Trophoblast cell (in vitro differentiated cells and primary cell): ENCODE results near the gene PTGIS.
A peak's percentile ranks its signal among the peaks of the same experiment; 100 is the strongest.

ENCODE experiments used
- DNase-seq, 2 donors: peaks; one replicate each; pipeline ENCODE4 v3.0.0-alpha.2; 2016
- H2AFZ ChIP-seq: 2 replicates; pipeline ENCODE4 v1.6.1; 2013; ENCODE audit warnings: low read length, moderate library complexity, mild to moderate bottlenecking; ENCODE audit not compliant: insufficient read depth, poor library complexity
- H2AK5ac ChIP-seq: 2 replicates; pipeline ENCODE4 v1.6.1; 2013; ENCODE audit warnings: mild to moderate bottlenecking, low read length
- H2BK120ac ChIP-seq: 2 replicates; pipeline ENCODE4 v1.6.1; 2013; ENCODE audit warnings: low read length, mild to moderate bottlenecking, moderate library complexity; ENCODE audit not compliant: insufficient read depth, poor library complexity
- H2BK12ac ChIP-seq: 2 replicates; pipeline ENCODE4 v1.6.1; 2013; ENCODE audit warnings: mild to moderate bottlenecking, low read length, moderate library complexity
- H2BK5ac ChIP-seq: 2 replicates; pipeline ENCODE4 v1.6.1; 2013; ENCODE audit warnings: low read length, low read depth, moderate library complexity, mild to moderate bottlenecking; ENCODE audit not compliant: poor library complexity
- H3K14ac ChIP-seq: 2 replicates; pipeline ENCODE4 v1.6.1; 2013; ENCODE audit warnings: mild to moderate bottlenecking, low read length
- H3K18ac ChIP-seq: 2 replicates; pipeline ENCODE4 v1.6.1; 2013; ENCODE audit warnings: mild to moderate bottlenecking, low read length
- H3K23ac ChIP-seq: 2 replicates; pipeline ENCODE4 v1.6.1; 2013; ENCODE audit warnings: low read length
- H3K27ac ChIP-seq: 2 replicates; pipeline ENCODE4 v1.5.1; 2013; ENCODE audit warnings: low read depth, mild to moderate bottlenecking, inconsistent platforms, low read length, moderate library complexity
- H3K27me3 ChIP-seq: 2 replicates; pipeline ENCODE4 v1.6.1; 2013; ENCODE audit warnings: inconsistent platforms, mild to moderate bottlenecking, low read length, moderate library complexity; ENCODE audit not compliant: insufficient read depth
- H3K36me3 ChIP-seq, 2 experiments: 1 replicate in 1 of 2; 2 replicates in 1 of 2; pipeline ENCODE4 v1.6.1; 2013; ENCODE audit warnings: low read length in 2 of 2, mild to moderate bottlenecking in 2 of 2, moderate library complexity in 1 of 2; ENCODE audit not compliant: insufficient read depth in 2 of 2, control insufficient read depth in 1 of 2
- H3K4ac ChIP-seq: 2 replicates; pipeline ENCODE4 v1.6.1; 2013; ENCODE audit warnings: low read depth, mild to moderate bottlenecking, low read length, moderate library complexity
- H3K4me1 ChIP-seq, 2 experiments: 1 replicate in 1 of 2; 2 replicates in 1 of 2; pipeline ENCODE4 v1.6.1; 2013; ENCODE audit warnings: low read length in 2 of 2, mild to moderate bottlenecking in 2 of 2, moderate library complexity in 1 of 2; ENCODE audit not compliant: insufficient read depth in 2 of 2, control insufficient read depth in 1 of 2
- H3K4me2 ChIP-seq: 2 replicates; pipeline ENCODE4 v1.6.1; 2013; ENCODE audit warnings: inconsistent platforms, mild to moderate bottlenecking, low read length, moderate library complexity
- H3K4me3 ChIP-seq: 2 replicates; pipeline ENCODE4 v1.5.1; 2013; ENCODE audit warnings: mild to moderate bottlenecking, low read depth, low read length, inconsistent platforms
- H3K79me1 ChIP-seq: one replicate; pipeline ENCODE4 v1.6.1; 2013; ENCODE audit warnings: low read length
- H3K79me2 ChIP-seq: 2 replicates; pipeline ENCODE4 v1.6.1; 2013; ENCODE audit warnings: low read length, mild to moderate bottlenecking; ENCODE audit not compliant: control insufficient read depth, insufficient read depth, poor library complexity
- H3K9ac ChIP-seq: 2 replicates; pipeline ENCODE4 v1.6.1; 2013; ENCODE audit warnings: mild to moderate bottlenecking, low read length
- H3K9me3 ChIP-seq: 2 replicates; pipeline ENCODE4 v1.6.1; 2013; ENCODE audit warnings: low read depth, mild to moderate bottlenecking, control low read depth, inconsistent platforms, low read length; ENCODE audit not compliant: insufficient read depth
- H4K12ac ChIP-seq: 2 replicates; pipeline ENCODE4 v1.6.1; 2013; ENCODE audit warnings: low read depth, mild to moderate bottlenecking, low read length, moderate library complexity
- H4K8ac ChIP-seq: 2 replicates; pipeline ENCODE4 v1.6.1; 2013; ENCODE audit warnings: low read depth, mild to moderate bottlenecking, low read length, moderate library complexity
- H4K91ac ChIP-seq: one replicate; pipeline ENCODE4 v1.6.1; 2013; ENCODE audit warnings: low read depth, mild to moderate bottlenecking, low read length, moderate library complexity
- WGBS: extraction: QIAGEN DNeasy Blood & Tissue Kit; methylation state at CpG from one replicate; pipeline ENCODE4 v1.1.7; 2013; ENCODE audit warnings: missing lambda C conversion rate; ENCODE audit not compliant: insufficient read length, insufficient coverage; ENCODE audit errors: extremely low coverage; 5-methylcytosine and 5-hydroxymethylcytosine counted together

Gene PTGIS

GRCh38 chr20:49496043-49496442 is 71.9 kb downstream of the PTGIS start:
- Histone ChIP-seq H3K79me1 (no peaks in the 10 kb centered on the region), H3K36me3 (no peaks in the 10 kb centered on the region), H3K4me3 (no peak overlapping the region), H3K4me1 (no peaks in the 10 kb centered on the region), H3K23ac (no peak overlapping the region), H3K9ac (no peak overlapping the region), H3K4ac (no peak overlapping the region), H4K8ac (no peak overlapping the region), H3K79me2 (no peaks in the 10 kb centered on the region), H4K91ac (no peak overlapping the region), H3K14ac (no peak overlapping the region), H2AFZ (no peak overlapping the region), H2BK120ac (no peak overlapping the region), H4K12ac (no peak overlapping the region), H3K4me2 (no peak overlapping the region), H2BK5ac (no peak overlapping the region), H3K9me3 (no peaks in the 10 kb centered on the region), H2BK12ac (no peak overlapping the region), H3K27ac (no peak overlapping the region), H3K27me3 (no peaks in the 10 kb centered on the region), H3K18ac (no peak overlapping the region), H2AK5ac (no peak overlapping the region)
- DNase-seq = no peak
- 100% methylated on average over 4 of the region's 4 CpGs for WGBS

DNA sequence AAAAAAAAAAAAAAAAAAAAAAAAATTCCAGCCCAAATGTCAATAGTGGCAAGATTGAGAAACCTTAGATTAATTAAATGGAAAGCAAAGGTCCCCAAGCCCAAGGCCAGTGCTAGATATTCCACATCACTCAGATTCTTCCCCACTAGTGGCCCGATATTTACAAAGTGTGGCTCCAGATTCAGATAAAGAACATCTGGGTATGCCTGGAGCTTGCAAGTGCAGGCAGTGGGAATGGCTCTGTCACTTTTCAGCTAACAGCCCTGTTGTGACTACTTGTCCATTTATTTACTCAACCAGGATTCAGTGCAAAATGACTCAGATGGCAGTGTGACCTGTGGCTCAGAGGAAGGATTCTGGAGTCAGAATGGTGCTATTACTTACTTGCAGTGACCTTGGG is 77.2 kb downstream of the PTGIS start:
- no peak overlapping the region for H3K18ac ChIP-seq
- H3K79me2 ChIP-seq = no peaks in the 10 kb centered on the region
- no peak overlapping the region for H2BK120ac ChIP-seq
- no peaks in the 10 kb centered on the region for H3K9me3 ChIP-seq
- H3K23ac ChIP-seq = no peak overlapping the region
- no peak overlapping the region for H2BK12ac ChIP-seq
- H3K27ac ChIP-seq = no peak overlapping the region
- no peak overlapping the region for H3K4me3 ChIP-seq
- no peaks in the 10 kb centered on the region for H3K27me3 ChIP-seq
- H4K8ac ChIP-seq = no peak overlapping the region
- H2AFZ ChIP-seq = no peak overlapping the region
- no peak overlapping the region for H3K4ac ChIP-seq
- no peaks in the 10 kb centered on the region for H3K4me1 ChIP-seq
- no peak overlapping the region for H3K9ac ChIP-seq
- H2AK5ac ChIP-seq = no peak overlapping the region
- no CpG with 5 or more reads among the region's 1 CpG for WGBS
- DNase-seq = peak; percentile 87 to 96
- no peak overlapping the region for H3K4me2 ChIP-seq
- H3K14ac ChIP-seq = no peak overlapping the region
- H3K79me1 ChIP-seq = no peaks in the 10 kb centered on the region
- no peaks in the 10 kb centered on the region for H3K36me3 ChIP-seq
- H4K91ac ChIP-seq = no peak overlapping the region
- H4K12ac ChIP-seq = no peak overlapping the region
- no peak overlapping the region for H2BK5ac ChIP-seq

DNA sequence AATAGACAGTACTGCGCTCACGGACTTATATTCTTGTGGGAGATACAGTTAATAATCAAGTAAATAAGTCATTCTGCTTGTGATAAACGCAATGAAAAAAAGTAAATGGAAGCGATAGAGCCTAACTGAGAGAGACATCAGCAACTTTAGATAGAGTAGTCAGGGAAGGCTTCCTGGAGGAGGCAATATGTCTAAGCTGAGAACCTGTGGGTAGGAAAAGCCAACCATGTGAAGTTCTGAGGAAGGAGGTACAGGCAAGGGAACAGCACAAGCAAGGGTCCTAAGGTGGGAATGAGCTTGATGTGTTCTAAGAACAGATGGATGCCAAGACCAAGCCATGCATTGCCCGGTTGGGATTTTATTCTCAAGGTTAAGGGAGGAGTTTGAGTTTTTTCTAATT is 78.2 kb downstream of the PTGIS start:
- H3K23ac ChIP-seq = no peak overlapping the region
- H3K14ac ChIP-seq = no peak overlapping the region
- no peaks in the 10 kb centered on the region for H3K36me3 ChIP-seq
- H3K79me2 ChIP-seq = no peaks in the 10 kb centered on the region
- no peak overlapping the region for H2BK12ac ChIP-seq
- no peak overlapping the region for H3K4me2 ChIP-seq
- H3K4me3 ChIP-seq = no peak overlapping the region
- H3K9ac ChIP-seq = no peak overlapping the region
- H3K27me3 ChIP-seq = peaks cover 3% of the 10 kb centered on the region
- no peak overlapping the region for H3K18ac ChIP-seq
- no peaks in the 10 kb centered on the region for H3K4me1 ChIP-seq
- WGBS = no CpG with 5 or more reads among the region's 5 CpGs
- H4K12ac ChIP-seq = no peak overlapping the region
- no peaks in the 10 kb centered on the region for H3K79me1 ChIP-seq
- H4K8ac ChIP-seq = no peak overlapping the region
- no peak overlapping the region for H2AFZ ChIP-seq
- H4K91ac ChIP-seq = no peak overlapping the region
- H2BK5ac ChIP-seq = no peak overlapping the region
- no peak overlapping the region for H2AK5ac ChIP-seq
- no peak for DNase-seq
- H3K27ac ChIP-seq = no peak overlapping the region
- no peaks in the 10 kb centered on the region for H3K9me3 ChIP-seq
- no peak overlapping the region for H2BK120ac ChIP-seq
- H3K4ac ChIP-seq = no peak overlapping the region

- no peak overlapping the region for H3K4me3 ChIP-seq
- H3K79me1 ChIP-seq = no peaks in the 10 kb centered on the region
- H2BK12ac ChIP-seq = no peak overlapping the region
Measured at GRCh38 chr20:49486064-49486463, 81.9 kb downstream of the PTGIS start.

More at GRCh38 chr20:49486064-49486463, 81.9 kb downstream of the PTGIS start:
- Histone ChIP-seq H4K91ac (no peak overlapping the region), H4K8ac (no peak overlapping the region), H2AK5ac (no peak overlapping the region), H3K18ac (no peak overlapping the region), H3K4me2 (no peak overlapping the region), H2AFZ (no peak overlapping the region), H3K36me3 (no peaks in the 10 kb centered on the region), H4K12ac (no peak overlapping the region), H2BK120ac (no peak overlapping the region), H3K79me2 (no peaks in the 10 kb centered on the region), H3K23ac (no peak overlapping the region), H3K27ac (no peak overlapping the region), H3K4me1 (peaks cover 2 to 6% of the 10 kb centered on the region in 2 experiments), H3K27me3 (peaks cover 14% of the 10 kb centered on the region), H3K4ac (no peak overlapping the region), H3K9me3 (peaks cover 1% of the 10 kb centered on the region), H2BK5ac (no peak overlapping the region), H3K14ac (no peak overlapping the region), H3K9ac (no peak overlapping the region)
- DNase-seq = no peak
